HG03565 (cell line): ENCODE results near the gene NME8.

Experiments used
- ATAC-seq: cut with Tn5 transposase; IDR thresholded peaks from one replicate; pipeline ENCODE4 v1.9.1; 2021; ENCODE audit warnings: mild to moderate bottlenecking, moderate library complexity; ENCODE audit not compliant: unreplicated experiment

Gene NME8

DNA sequence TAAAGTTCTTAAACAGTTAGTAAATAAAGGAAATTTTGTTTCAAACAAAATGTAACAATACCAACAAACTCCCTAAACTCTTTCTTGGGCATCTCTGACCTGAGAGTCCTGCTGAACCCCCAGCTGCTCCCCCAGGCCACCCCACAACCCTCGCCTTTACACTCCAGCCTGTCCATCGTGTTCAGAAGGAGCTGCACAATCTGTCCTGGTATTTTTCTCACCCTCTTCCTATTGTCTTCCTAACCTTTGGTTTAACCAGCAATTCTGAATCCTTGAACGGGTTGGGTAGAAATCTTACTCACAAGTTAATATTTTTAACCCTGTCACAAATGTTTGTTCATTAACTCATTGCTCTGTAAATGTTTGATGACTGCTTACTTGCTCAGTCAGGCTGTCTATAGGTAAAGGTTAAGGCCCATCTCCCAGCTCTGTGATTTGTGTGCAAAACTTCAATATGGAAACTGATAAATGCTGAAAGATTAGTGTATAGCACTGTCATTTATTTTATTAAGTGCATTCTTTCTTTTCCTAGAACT, 51.4 kb downstream of the NME8 start:
- ATAC-seq = no peak

DNA sequence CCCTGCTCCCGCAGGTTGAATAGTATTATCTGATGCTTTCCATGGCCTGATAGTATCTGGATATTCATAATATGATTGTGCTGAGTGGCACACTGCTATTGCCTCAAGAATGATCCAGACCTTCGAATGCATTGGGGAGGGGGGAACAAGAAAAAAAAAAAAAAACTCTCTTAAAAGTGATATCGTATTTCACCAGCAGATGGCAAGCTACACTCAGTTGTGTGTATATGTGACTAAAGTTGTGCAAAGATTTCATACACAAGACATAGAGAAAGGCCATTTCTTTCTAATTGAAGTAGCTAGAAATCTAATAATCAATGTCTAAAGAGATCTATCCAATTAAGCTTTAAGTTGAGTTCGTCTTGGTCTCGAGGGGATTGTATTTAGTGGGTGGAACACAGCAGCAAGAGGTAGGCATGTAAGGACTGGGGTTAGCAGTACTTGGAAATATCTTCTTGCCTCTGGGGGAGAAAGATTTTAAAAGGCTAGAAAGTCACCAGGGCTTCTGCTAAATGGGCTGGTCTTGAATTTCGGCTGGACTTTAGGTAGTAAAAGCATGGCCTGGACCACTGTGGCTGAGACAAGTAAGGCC, 52.9 kb downstream of the NME8 start:
- no peak for ATAC-seq

DNA sequence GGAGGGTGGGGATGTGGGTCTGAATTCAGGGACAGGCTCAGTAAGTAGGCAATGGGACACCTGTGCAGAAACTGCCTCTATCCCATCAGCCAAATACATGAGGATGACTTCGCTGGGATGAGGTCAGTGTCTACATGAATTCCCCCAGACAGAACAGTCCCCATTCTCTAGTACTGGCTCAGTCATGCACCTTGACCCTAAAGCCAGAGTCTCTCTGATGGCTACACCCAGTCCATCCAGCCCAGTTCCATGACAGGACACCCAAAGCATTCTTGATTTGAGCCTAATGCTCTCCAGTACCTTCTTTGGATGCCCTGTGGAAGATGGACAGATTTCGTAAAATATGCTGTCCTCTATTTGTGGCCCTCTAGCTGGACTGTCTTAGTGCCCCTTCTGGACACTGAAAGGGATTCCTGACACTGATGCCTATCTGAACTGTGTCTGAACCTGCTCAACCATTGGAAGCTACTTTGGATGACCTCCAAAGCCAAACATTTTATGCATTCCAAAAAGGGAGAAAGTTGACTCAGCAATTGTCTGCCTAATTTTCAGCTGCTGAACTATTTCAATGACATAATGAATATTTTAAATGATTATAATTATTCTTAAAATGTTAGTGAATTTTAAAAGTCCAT, 53.6 kb downstream of the NME8 start:
- ATAC-seq = no peak

DNA sequence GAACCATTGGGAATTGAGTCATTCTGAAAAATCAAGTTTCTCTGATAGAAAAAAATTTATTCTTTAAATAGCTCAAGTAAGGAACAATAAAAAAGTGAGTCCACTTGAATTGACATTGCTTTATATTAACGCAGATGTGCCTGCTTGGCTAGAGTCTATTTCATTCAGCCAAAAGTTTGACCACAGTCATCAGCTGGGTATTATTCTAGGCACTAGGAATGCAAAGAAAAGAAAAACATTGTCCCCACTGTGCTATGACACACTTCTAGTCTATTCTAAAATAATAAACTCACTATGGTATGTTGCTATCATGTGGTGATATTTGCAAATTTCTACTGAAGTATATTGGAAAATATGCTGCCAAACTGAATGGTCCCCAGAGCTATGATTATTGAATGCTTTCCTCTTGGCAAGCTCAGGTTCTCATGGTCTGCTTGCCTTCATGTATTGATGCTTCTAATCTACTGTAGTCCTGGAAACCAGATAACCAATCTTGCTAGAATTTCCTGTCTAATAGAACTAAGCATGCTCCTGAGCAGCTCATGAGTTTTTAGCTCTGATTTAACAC, 59.9 kb downstream of the NME8 start:
- ATAC-seq = no peak

DNA sequence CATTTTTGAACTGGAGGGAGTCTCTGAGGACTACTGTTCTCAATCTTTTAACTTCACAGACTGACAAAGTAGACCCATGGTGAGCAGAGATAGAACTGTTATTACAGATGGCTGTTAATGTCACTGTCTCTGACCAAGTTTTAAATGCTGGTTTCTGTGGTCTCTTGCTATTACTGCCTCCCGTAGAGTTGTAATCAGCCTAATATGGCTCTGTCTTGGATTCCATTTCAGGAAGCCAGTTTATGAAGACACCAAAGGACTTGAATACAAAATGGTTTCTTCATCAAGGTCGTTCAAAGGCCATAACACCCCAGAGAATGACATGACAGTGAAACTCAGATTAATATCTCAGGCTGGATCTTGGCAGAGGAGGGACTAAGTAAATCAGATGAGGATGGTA, 64.4 kb downstream of the NME8 start:
- ATAC-seq = no peak

DNA sequence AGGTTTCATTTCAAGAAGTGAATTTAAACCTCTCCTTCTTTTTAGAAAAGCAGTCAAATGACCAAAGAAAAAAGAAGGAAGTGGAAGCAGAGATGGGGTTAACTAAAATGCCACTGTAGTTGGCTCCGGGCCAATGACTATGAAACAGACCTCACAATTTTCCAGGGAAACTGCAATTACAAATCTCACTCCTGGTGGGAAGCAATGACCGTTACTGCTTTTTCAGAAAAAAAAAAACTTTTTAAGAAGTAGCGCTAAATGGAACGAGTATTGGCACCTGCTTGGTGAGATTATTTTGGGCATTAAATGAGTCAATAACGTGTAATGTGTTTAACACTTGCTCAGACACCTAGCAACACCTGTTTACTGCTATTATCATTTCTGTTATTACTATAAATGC, 67.0 kb downstream of the NME8 start:
- ATAC-seq = no peak

DNA sequence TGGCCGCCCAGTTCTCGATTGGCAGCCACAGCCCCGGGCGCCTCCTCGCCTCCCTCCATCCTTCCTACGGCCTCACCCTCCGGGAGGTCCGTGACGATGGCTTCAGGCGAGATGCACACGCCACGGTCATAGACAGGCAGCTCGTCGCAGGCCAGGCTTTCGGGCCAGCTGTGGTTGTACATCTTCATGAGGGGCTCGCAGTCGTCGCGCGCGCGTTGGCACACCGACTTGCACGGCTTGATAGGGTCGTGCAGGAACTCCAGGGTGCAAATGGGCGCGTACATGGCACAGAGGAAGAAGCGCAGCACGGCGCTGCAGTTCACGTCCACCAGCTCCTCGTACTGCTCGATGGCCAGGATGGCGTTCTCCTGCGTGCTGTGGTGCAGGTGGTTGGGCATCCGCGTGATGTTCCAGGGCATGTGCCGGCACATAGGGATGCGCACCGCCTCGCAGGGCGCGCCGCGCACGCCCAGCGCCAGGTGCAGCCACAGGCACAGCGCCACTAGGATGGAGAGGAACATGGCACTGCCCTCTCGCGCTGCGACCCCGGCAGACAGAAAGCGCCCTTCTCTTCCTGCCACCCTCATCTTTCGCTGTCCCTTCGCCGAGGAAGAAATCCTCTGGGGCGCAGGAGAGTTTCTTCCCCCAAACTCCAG, 67.7 kb downstream of the NME8 start:
- ATAC-seq = no peak

DNA sequence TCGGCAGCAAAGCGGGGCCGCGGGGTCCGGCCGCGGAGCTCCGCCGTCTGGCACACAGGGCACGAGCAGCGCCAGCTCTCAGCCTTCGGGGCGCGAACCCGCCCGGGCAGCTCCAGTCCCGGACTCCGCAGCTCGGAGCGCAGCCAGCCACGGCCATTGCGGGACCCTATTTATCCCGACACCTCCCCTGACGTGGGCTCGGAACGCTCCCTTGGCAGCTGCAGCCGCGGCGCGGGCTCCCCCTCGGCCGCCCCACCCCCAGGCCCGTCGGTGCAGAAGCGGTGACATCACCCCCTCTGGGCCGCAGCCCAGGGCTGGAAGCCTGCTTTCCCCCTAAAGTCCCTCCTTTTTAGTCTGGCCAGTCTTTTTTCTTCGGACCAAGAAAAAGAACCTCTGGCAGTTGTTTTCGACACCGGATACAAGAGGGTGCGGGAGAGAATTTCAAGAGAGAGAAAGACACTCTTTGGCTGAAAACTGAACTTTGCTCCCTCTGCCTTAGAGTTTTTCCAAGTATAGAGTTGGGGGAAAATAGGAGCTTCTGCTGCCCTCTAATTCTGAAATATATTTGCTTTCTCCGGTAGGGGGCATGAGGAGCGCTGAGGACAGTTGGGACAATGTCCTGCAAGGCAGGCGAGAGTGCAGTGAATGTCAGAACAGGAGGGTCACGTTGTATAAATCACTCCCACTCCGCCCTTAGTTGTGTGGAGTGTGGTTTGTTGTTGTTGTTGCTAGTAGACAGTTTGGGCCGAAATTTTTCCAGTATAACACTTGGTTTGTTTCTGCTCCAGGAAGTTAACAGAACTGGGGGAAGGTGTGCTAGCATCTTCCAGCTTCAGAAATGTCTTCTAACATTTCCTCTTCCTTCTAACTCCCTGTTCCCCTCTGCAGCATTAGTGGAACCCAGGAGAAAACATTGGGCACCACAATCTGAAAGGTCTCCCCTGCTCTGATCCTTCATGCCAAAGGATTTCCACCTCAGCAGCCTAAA, 68.6 kb downstream of the NME8 start, which contains the start of gene SFRP4:
TSS of gene SFRP4 (minus strand) at position 145 of the 988 bp plus-strand sequence. CDS start 280 bp downstream, outside the sequence.
- ATAC-seq = no peak

DNA sequence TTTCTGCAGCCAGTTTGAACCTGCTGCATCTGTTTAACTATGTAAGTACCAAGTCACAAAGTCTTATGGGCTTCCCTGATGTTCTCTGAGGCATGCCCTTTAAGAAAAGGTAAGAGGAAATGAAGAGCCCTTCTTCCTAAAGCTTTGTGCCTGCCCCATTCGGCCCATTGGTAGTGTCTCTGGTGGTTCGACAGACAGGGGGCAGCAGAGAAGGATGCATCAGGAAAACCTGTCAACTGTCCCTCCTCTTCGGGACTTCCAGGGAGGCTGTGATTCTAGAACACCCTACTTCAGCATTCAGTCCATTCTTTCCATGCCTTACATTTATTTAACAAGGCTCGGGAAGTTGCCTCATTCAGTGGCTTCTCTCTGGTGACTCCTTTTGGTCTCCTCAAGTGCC, 70.1 kb downstream of the NME8 start:
- ATAC-seq = no peak

DNA sequence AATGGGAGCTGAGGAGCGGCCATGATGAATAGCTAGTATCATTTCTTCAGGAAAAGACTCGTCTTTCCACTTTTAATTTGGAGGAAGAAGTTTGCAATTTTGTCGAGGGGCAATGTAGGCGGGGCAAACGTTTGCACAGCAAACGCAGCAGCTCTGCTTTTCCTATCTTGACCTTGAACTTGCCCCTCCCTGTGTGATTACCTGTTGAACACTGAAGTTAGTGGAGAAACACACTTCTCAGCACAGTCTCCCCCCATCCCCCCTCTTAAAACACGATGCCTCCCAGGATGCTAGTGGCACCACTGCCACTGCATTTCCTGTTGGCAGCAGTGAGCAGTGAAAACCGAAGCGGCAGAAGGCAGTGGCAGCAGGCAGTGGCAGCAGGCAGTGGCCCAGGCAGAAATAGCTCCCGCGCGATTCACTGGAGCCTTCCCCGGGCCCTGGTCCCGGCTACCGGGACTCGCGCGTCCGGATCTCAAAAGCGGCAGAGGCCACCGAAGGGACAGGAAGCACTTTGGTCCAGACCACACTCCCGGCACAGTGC, 72.0 kb downstream of the NME8 start, which contains the start of gene EPDR1:
TSS of gene EPDR1 (plus strand) at position 336 of the 544 bp plus-strand sequence. CDS start 300 bp downstream, outside the sequence.
- ATAC-seq = peak; percentile 25

DNA sequence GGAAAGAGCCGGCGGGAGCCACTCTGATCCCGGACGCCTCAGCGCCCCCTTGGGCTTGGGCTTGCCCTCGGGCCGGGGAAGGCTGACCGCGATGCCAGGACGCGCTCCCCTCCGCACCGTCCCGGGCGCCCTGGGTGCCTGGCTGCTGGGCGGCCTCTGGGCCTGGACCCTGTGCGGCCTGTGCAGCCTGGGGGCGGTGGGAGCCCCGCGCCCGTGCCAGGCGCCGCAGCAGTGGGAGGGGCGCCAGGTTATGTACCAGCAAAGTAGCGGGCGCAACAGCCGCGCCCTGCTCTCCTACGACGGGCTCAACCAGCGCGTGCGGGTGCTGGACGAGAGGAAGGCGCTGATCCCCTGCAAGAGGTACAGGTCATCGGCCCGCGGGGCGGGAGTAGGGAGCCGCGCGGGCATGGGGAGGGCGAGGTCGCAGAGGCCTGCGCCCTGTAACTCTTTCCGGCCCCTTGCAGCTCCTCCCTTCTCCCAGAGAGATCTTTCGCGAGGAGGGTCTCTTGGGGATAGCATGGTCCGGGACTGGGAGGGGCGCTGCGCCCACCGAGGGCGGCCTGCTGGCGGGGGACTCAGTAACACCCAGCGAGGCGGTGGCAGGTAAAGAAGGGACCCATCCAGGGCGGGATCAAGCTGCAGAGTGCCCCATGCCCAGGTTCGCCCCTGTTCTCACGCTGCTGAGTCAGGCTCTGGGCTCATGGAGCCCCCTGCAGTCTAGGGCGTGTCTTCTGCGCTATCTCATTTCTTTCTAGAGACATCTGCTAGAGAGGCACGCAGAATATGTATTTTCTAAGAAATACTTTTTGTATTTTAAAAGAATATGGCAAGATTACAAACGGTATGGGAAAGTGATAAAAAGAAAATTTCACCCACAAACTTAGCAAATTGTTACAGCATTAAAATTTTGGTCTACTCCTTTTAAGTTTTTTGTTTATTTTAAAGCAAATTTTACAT, 72.7 kb downstream of the NME8 start:
- peak; percentile 28 for ATAC-seq

DNA sequence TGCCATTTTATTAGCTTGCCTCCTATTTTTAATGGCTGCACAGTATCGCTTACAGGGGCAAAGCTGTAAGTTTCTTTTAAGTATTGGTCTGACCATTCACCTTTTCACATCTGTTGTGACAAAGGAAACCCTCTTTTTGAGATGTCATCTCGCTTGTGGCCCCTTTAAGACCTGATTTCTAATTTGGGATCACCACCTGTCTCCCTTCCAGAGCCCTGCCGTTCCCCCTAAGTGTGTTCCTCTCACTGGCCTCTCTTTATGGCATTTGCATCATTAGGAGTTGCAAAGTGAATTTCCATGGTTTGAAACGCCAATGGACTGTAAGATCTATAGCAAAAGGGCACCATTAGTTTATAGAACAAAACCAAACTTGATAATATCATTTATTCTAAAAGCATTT, 73.5 kb downstream of the NME8 start:
- ATAC-seq = no peak

DNA sequence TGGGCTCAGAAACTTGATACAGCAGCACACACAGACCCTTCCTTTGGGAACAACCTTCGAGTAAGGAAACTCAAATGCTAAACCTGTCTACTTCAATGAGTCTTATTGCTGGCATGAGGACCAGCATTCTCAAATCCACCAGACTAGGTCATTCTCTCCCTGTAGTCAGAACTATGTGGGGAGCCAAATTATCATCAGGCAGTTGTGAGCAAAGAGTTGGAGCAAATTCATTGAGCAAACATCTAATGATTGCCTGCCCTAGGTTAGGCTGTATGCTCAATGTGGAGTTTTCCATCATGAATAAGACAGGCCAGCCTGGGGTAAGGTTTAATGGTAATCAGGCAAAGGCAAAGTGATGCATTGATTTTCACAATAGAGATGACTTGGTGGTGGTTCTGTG, 75.6 kb downstream of the NME8 start:
- ATAC-seq = no peak

DNA sequence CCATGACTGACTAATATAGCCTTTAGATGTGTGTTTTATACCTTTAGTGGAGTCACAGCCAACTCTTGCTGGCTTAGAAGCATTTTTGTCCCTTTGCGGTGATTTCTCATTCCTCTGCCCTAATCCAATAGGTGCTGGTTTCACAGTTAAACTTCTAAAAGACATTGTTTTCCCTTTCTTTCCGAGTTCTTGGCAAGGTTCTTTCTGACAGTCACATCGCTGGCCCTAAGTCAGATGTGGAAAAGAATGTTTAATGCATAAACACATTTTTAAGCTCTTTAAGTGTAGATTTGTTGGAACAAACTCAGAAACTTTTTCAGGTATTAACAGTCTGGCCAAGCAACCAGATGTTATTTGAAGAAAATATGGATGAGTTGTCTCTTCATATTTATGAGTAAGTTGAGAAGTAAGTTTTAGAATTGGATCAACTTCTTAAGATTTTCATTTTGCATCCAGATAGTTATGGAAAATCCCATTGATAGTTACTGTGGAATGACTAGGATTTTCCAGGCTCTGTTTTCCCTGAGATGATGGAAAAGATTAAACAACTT, 76.2 kb downstream of the NME8 start:
- no peak for ATAC-seq

DNA sequence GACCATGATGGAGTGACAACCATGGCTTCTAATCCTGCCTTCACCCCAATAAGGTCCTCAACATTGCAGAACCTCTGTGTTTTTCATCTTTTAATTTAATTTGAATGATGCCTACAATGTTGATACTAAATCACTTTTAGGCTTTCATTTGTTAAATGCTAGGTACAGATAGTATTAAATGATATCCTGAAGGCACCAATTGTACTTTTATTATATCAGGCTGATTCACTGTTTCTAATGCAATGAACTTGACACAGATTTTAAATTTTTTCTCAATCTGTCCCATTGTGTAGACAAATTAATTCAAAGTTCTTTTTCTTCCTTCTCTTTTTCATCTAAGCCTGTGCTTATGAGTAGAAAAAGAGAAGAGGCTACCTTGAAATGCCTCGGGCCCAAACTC, 77.2 kb downstream of the NME8 start:
- ATAC-seq = no peak

DNA sequence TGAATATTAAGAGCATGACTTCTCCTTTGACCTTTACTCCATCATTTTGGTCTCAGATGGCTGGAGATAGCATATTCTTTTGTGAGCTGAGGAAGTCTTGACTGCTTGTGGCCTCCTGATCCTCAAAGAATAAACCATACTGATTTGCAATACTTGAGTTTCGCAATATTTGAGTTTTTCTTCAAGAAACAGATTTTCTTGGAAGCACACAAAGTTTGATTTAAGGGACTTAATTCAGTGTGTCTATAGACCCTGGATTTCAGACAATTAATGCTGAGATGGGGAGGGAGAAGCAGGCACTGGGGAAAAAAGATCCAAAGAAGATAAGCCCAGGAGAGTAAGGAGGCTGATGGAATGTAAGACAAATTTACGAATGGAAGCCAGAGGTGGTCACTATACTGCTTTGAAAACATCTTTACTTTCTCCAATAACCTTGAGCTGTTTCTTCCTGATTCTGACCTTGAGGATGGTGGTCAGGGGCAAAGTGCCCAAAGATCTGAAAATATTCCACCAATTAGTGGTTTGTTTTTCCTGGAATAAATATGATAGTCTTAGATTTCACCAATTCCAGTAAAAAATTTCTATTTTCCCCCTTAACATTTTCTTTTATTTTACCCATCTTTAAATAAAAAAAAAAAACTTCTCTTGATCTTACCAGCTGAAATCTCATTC, 79.5 kb downstream of the NME8 start:
- no peak for ATAC-seq

DNA sequence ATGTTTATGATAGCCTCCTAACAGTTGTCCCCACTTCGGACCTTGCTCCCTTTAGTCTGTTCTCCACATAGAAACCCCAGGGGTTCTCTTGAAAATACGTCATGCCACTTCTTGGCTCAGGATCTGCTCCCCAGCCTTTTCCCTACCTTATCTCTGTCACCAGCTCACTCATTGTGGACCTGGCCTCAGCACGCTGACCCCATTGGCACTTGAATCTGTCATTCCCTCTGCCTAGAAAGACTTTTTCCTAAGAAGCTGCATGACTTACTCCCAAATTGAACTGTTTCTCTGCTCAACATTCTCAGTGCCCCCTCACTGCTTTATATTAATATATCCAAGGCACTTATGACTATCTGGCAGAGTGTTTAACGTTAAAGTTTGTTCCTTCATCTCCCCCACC, 80.5 kb downstream of the NME8 start:
- no peak for ATAC-seq
